NCI-H2081 treated with DMSO at 0.1 percent for 48 hours (cell line): ENCODE data around the gene SGCD.

Experiments used
- DNase-seq: peaks from one replicate; lab custom pipeline; 2025; lab: John Stamatoyannopoulos, UW

Gene SGCD

GRCh38 chr5:156691572-156691971 lies 364.6 kb downstream of the SGCD start:
- no peak for DNase-seq

GRCh38 chr5:156693113-156693512 lies 366.1 kb downstream of the SGCD start:
- no peak for DNase-seq

GRCh38 chr5:156694598-156694997 lies 367.6 kb downstream of the SGCD start:
- no peak for DNase-seq

- DNase-seq: no peak
Measured at GRCh38 chr5:156695774-156696173, 368.8 kb downstream of the SGCD start.

GRCh38 chr5:156698323-156698722 lies 371.4 kb downstream of the SGCD start:
- DNase-seq: no peak

- DNase-seq: no peak
Measured at GRCh38 chr5:156699147-156699546, 372.2 kb downstream of the SGCD start.

- DNase-seq: no peak
Measured at GRCh38 chr5:156704139-156704538, 377.2 kb downstream of the SGCD start.

- DNase-seq: no peak
Measured at GRCh38 chr5:156706631-156707030, 379.7 kb downstream of the SGCD start.

GRCh38 chr5:156707750-156708149 lies 380.8 kb downstream of the SGCD start:
- DNase-seq: no peak

- no peak for DNase-seq
Measured at GRCh38 chr5:156715287-156715686, 388.3 kb downstream of the SGCD start.

- DNase-seq: no peak
Measured at GRCh38 chr5:156716591-156717380, 389.8 kb downstream of the SGCD start.

- DNase-seq: no peak
Measured at GRCh38 chr5:156718985-156719384, 392.0 kb downstream of the SGCD start.

GRCh38 chr5:156722358-156722757 lies 395.4 kb downstream of the SGCD start:
- no peak for DNase-seq

GRCh38 chr5:156735477-156735876 lies 408.5 kb downstream of the SGCD start:
- DNase-seq: no peak

- DNase-seq: no peak
Measured at GRCh38 chr5:156741516-156741915, 414.6 kb downstream of the SGCD start.

- DNase-seq: no peak
Measured at GRCh38 chr5:156753846-156754245, 426.9 kb downstream of the SGCD start.

GRCh38 chr5:156755421-156756087 lies 428.6 kb downstream of the SGCD start:
- no peak for DNase-seq

- no peak for DNase-seq
Measured at GRCh38 chr5:156758011-156758791, 431.2 kb downstream of the SGCD start.

- no peak for DNase-seq
Measured at GRCh38 chr5:156759156-156759555, 432.2 kb downstream of the SGCD start.

GRCh38 chr5:156762771-156763170 lies 435.8 kb downstream of the SGCD start:
- no peak for DNase-seq

- no peak for DNase-seq
Measured at GRCh38 chr5:156764176-156764971, 437.4 kb downstream of the SGCD start.

- DNase-seq: no peak
Measured at GRCh38 chr5:156774273-156774672, 447.3 kb downstream of the SGCD start.
